Measurements from ENCODE around the gene CYP19A1. TPM values are rescaled to one million over a fixed set of nuclear protein-coding genes. Genes with fewer than 3 reads are reported as not detected.

The CYP19A1 gene
- polyA plus RNA-seq, 1 of the 3 experiments (the other 2 are of a cell fraction): 0.03 TPM

DNA sequence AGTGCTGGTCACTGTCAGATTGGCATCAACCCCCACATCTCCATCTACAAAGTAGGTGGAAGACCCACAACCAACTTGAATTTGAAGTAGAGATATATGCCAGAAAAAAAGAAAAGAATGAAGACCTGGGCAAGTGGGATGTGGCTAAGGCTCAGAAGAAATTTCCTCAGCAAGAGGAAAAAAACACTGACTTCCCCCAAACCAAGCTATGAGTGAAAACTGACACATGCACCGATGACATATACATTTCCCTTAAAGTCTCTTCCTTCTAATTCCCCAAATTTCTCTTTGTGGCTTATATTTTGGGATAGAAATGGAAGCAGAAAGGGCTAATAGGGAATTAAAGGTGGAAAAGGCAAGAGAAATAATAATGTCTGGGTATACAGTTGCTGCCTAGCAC, 59.0 kb downstream of the CYP19A1 start:
- no peak for DNase-seq
- Histone ChIP-seq H3K79me2 (ENCODE audit: insufficient read depth) (no peaks in the 10 kb centered on the region), H3K4me3 (ENCODE audit: low read depth in 2 of 2, low read length in 1 of 2) (no peak overlapping the region), H3K27ac (ENCODE audit: low read depth in 2 of 2, low read length in 1 of 2) (no peak overlapping the region), H4K20me1 (ENCODE audit: insufficient read depth) (no peaks in the 10 kb centered on the region), H3K9ac (no peak overlapping the region), H3K27me3 (ENCODE audit: insufficient read depth) (peaks cover 21% of the 10 kb centered on the region; the same call in 1 of the 2 replicates), H3K9me2 (no peaks in the 10 kb centered on the region), H2AFZ (ENCODE audit: low read depth) (no peak overlapping the region), H3K4me2 (no peak overlapping the region), H3K9me3 (no peaks in the 10 kb centered on the region), H3K4me1 (ENCODE audit: control insufficient read depth in 1 of 2, insufficient read depth in 2 of 2, low read depth in 1 of 2, low read length in 1 of 2) (peaks cover 0 to 8% of the 10 kb centered on the region in 2 experiments; a peak in 1 of 4 replicates), H3K36me3 (replicated peaks in 1 of 2; ENCODE audit: control insufficient read depth in 1 of 2, insufficient read depth in 2 of 2, low read length in 1 of 2) (no peaks in the 10 kb centered on the region), H3F3A (replicated peaks; ENCODE audit: insufficient read depth) (no peaks in the 10 kb centered on the region)
- 68% methylated on average over 1 of the region's 1 CpG for WGBS (ENCODE audit: low lambda C conversion rate)
- no peak for TF ChIP-seq FOXJ3 (CRISPR knock-in tag; IDR thresholded peaks at IDR 0.05)
- no peak for TF ChIP-seq ELF1 (IDR thresholded peaks at IDR 0.05)
- no peak for TF ChIP-seq MEF2A (IDR thresholded peaks at IDR 0.05; ENCODE audit: borderline replicate concordance, low read depth)
- TF ChIP-seq GATA2 (CRISPR knock-in tag; IDR thresholded peaks at IDR 0.05): no peak
- no peak for TF ChIP-seq JUND (IDR thresholded peaks at IDR 0.05)
- TF ChIP-seq, protein P1, sequence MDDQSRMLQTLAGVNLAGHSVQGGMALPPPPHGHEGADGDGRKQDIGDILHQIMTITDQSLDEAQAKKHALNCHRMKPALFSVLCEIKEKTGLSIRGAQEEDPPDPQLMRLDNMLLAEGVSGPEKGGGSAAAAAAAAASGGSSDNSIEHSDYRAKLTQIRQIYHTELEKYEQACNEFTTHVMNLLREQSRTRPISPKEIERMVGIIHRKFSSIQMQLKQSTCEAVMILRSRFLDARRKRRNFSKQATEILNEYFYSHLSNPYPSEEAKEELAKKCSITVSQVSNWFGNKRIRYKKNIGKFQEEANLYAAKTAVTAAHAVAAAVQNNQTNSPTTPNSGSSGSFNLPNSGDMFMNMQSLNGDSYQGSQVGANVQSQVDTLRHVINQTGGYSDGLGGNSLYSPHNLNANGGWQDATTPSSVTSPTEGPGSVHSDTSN (IDR thresholded peaks at IDR 0.05): no peak
- TF ChIP-seq, protein P2, sequence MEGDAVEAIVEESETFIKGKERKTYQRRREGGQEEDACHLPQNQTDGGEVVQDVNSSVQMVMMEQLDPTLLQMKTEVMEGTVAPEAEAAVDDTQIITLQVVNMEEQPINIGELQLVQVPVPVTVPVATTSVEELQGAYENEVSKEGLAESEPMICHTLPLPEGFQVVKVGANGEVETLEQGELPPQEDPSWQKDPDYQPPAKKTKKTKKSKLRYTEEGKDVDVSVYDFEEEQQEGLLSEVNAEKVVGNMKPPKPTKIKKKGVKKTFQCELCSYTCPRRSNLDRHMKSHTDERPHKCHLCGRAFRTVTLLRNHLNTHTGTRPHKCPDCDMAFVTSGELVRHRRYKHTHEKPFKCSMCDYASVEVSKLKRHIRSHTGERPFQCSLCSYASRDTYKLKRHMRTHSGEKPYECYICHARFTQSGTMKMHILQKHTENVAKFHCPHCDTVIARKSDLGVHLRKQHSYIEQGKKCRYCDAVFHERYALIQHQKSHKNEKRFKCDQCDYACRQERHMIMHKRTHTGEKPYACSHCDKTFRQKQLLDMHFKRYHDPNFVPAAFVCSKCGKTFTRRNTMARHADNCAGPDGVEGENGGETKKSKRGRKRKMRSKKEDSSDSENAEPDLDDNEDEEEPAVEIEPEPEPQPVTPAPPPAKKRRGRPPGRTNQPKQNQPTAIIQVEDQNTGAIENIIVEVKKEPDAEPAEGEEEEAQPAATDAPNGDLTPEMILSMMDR (IDR thresholded peaks at IDR 0.05): no peak
- TF ChIP-seq RFX5 (IDR thresholded peaks at IDR 0.05; ENCODE audit: low read length): no peak
- no peak for TF ChIP-seq RXRA (IDR thresholded peaks at IDR 0.05; ENCODE audit: borderline replicate concordance, low read depth)
- TF ChIP-seq TEAD4 (IDR thresholded peaks at IDR 0.05; ENCODE audit: borderline replicate concordance, insufficient read depth): no peak
- TF ChIP-seq, protein P3, sequence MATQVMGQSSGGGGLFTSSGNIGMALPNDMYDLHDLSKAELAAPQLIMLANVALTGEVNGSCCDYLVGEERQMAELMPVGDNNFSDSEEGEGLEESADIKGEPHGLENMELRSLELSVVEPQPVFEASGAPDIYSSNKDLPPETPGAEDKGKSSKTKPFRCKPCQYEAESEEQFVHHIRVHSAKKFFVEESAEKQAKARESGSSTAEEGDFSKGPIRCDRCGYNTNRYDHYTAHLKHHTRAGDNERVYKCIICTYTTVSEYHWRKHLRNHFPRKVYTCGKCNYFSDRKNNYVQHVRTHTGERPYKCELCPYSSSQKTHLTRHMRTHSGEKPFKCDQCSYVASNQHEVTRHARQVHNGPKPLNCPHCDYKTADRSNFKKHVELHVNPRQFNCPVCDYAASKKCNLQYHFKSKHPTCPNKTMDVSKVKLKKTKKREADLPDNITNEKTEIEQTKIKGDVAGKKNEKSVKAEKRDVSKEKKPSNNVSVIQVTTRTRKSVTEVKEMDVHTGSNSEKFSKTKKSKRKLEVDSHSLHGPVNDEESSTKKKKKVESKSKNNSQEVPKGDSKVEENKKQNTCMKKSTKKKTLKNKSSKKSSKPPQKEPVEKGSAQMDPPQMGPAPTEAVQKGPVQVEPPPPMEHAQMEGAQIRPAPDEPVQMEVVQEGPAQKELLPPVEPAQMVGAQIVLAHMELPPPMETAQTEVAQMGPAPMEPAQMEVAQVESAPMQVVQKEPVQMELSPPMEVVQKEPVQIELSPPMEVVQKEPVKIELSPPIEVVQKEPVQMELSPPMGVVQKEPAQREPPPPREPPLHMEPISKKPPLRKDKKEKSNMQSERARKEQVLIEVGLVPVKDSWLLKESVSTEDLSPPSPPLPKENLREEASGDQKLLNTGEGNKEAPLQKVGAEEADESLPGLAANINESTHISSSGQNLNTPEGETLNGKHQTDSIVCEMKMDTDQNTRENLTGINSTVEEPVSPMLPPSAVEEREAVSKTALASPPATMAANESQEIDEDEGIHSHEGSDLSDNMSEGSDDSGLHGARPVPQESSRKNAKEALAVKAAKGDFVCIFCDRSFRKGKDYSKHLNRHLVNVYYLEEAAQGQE (IDR thresholded peaks at IDR 0.05; ENCODE audit: low read depth, low read length): no peak
- no peak for TF ChIP-seq FOSL2 (IDR thresholded peaks at IDR 0.05; ENCODE audit: borderline replicate concordance, low read depth)
- no peak for TF ChIP-seq YY1 (IDR thresholded peaks at IDR 0.05; ENCODE audit: low read depth)
- TF ChIP-seq, protein P4, sequence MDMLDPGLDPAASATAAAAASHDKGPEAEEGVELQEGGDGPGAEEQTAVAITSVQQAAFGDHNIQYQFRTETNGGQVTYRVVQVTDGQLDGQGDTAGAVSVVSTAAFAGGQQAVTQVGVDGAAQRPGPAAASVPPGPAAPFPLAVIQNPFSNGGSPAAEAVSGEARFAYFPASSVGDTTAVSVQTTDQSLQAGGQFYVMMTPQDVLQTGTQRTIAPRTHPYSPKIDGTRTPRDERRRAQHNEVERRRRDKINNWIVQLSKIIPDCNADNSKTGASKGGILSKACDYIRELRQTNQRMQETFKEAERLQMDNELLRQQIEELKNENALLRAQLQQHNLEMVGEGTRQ (IDR thresholded peaks at IDR 0.05; ENCODE audit: borderline replicate concordance, low read depth, low read length): no peak
- TF ChIP-seq, protein P5, sequence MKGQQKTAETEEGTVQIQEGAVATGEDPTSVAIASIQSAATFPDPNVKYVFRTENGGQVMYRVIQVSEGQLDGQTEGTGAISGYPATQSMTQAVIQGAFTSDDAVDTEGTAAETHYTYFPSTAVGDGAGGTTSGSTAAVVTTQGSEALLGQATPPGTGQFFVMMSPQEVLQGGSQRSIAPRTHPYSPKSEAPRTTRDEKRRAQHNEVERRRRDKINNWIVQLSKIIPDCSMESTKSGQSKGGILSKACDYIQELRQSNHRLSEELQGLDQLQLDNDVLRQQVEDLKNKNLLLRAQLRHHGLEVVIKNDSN (IDR thresholded peaks at IDR 0.05; ENCODE audit: borderline replicate concordance, low read depth): no peak
- TF ChIP-seq EP300 (IDR thresholded peaks at IDR 0.05; ENCODE audit: borderline replicate concordance in 1 of 2, low read depth in 1 of 2, low read length in 1 of 2): no peak
- TF ChIP-seq MXI1 (IDR thresholded peaks at IDR 0.05; ENCODE audit: low read depth, low read length): no peak
- no peak for TF ChIP-seq POLR2AphosphoS5 (IDR thresholded peaks at IDR 0.05; ENCODE audit: low read depth, low read length)
- TF ChIP-seq SIN3A (IDR thresholded peaks at IDR 0.05; ENCODE audit: borderline replicate concordance, low read depth, low read length): no peak
- TF ChIP-seq FOXM1 (IDR thresholded peaks at IDR 0.05; ENCODE audit: low read depth): no peak
- ChIA-PET POLR2A (no interaction called here), CTCF (interaction anchor here (1.6 to 5.9 kb wide), 3 partner anchors 13 to 100 kb away, joined by 4 to 77 read pairs (median 10); no protein-coding TSS in a partner anchor)

Data from SK-N-SH (cell line).